ENCODE data around the gene NIPBL.

NIPBL gene

GRCh38 chr5:36880761-36881160 lies 4.2 kb downstream of the NIPBL start:
- no peak for TF ChIP-seq EGR1 (IDR thresholded peaks at IDR 0.05)
- no peak for TF ChIP-seq RAD21 (IDR thresholded peaks at IDR 0.05; ENCODE audit: low read depth)

GRCh38 chr5:36881304-36881703 lies 4.7 kb downstream of the NIPBL start:
- no peak for TF ChIP-seq REST (IDR thresholded peaks at IDR 0.05; ENCODE audit: low read depth)
- TF ChIP-seq TAF1 (IDR thresholded peaks at IDR 0.05; ENCODE audit: low read depth) = no peak
- TF ChIP-seq MAX (IDR thresholded peaks at IDR 0.05) = no peak
- no peak for TF ChIP-seq TCF12 (IDR thresholded peaks at IDR 0.05; ENCODE audit: low read depth)
- no peak for TF ChIP-seq CEBPB (IDR thresholded peaks at IDR 0.05)
- no peak for TF ChIP-seq TEAD4 (IDR thresholded peaks at IDR 0.05)

- no peak for TF ChIP-seq TEAD4 (IDR thresholded peaks at IDR 0.05)
- no peak for TF ChIP-seq CEBPB (IDR thresholded peaks at IDR 0.05)
Measured at GRCh38 chr5:36881807-36882206, 5.2 kb downstream of the NIPBL start.

- TF ChIP-seq CEBPB (IDR thresholded peaks at IDR 0.05) (no peak), USF1 (IDR thresholded peaks at IDR 0.05) (no peak), YY1 (IDR thresholded peaks at IDR 0.05; ENCODE audit: low read depth) (no peak), FOXM1 (IDR thresholded peaks at IDR 0.05; ENCODE audit: borderline replicate concordance, low read depth) (no peak), TAF1 (IDR thresholded peaks at IDR 0.05; ENCODE audit: low read depth) (no peak), RAD21 (IDR thresholded peaks at IDR 0.05; ENCODE audit: low read depth) (no peak), REST (IDR thresholded peaks at IDR 0.05; ENCODE audit: low read depth) (no peak), TCF12 (IDR thresholded peaks at IDR 0.05; ENCODE audit: low read depth) (no peak), EP300 (IDR thresholded peaks at IDR 0.05; ENCODE audit: borderline replicate concordance) (no peak), MAX (IDR thresholded peaks at IDR 0.05) (no peak), EGR1 (IDR thresholded peaks at IDR 0.05) (no peak), TEAD4 (IDR thresholded peaks at IDR 0.05) (no peak), ZBTB7A (IDR thresholded peaks at IDR 0.05; ENCODE audit: low read depth) (no peak), NFIC (IDR thresholded peaks at IDR 0.05) (no peak), CREB1 (IDR thresholded peaks at IDR 0.05; ENCODE audit: low read depth) (no peak)
Measured at GRCh38 chr5:36882250-36882649, 5.7 kb downstream of the NIPBL start.

- no peak for TF ChIP-seq EGR1 (IDR thresholded peaks at IDR 0.05)
Measured at GRCh38 chr5:36883894-36884462, 7.4 kb downstream of the NIPBL start.

GRCh38 chr5:36885149-36885548 lies 8.6 kb downstream of the NIPBL start:
- TF ChIP-seq TCF12 (IDR thresholded peaks at IDR 0.05; ENCODE audit: low read depth) (no peak), TAF1 (IDR thresholded peaks at IDR 0.05; ENCODE audit: low read depth) (no peak), YY1 (IDR thresholded peaks at IDR 0.05; ENCODE audit: low read depth) (no peak), ZBTB7A (IDR thresholded peaks at IDR 0.05; ENCODE audit: low read depth) (no peak), TEAD4 (IDR thresholded peaks at IDR 0.05) (no peak), RAD21 (IDR thresholded peaks at IDR 0.05; ENCODE audit: low read depth) (no peak), USF1 (IDR thresholded peaks at IDR 0.05) (no peak), NFIC (IDR thresholded peaks at IDR 0.05) (no peak), CEBPB (IDR thresholded peaks at IDR 0.05) (no peak), MAX (IDR thresholded peaks at IDR 0.05) (no peak), EGR1 (IDR thresholded peaks at IDR 0.05) (no peak), REST (IDR thresholded peaks at IDR 0.05; ENCODE audit: low read depth) (no peak), EP300 (IDR thresholded peaks at IDR 0.05; ENCODE audit: borderline replicate concordance) (no peak), FOXM1 (IDR thresholded peaks at IDR 0.05; ENCODE audit: borderline replicate concordance, low read depth) (no peak), CREB1 (IDR thresholded peaks at IDR 0.05; ENCODE audit: low read depth) (no peak)
